ENCODE results near the gene ERMP1. TPM values are rescaled to one million over a fixed set of nuclear protein-coding genes. Genes with fewer than 3 reads are reported as not detected.
"Not testable (repeated sequence)": the region's sequence is repeated elsewhere in the genome, so short reads cannot be mapped to it uniquely, and the experiment has no call there.

ERMP1 gene
- total RNA-seq, 1 experiment from 2014 or later = 14.2 TPM

DNA sequence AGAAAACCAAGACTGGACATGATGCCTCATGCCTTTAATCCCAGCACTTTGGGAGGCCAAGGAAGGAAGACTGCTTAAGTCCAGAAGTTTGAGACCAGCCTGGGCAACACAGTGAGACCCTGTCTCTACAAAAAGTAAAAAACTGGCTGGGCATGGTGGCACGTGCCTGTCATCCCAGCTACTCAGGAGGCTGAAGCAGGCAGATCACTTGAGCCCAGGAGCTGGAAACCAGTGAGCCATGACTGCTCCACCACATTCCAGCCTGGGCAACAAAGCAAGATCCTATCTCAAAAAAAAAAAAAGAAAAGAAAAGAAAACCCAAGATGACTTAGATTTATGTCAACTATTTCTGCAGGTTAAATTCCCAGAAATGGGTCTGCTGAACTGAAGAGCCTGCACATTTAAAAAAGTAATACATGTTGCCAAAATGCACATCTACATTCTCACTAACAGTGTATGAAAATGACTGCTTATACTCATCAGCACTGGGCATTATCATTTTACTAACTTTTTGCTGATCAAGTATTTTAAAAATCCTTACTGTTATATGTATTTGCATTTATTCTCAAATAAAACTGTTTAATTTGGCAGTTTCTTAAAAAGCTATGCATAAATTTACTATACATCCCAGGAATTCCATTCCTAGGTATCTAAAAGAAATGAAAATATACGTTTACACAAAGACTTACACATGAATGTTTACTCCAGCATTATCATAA, 14.3 kb downstream of the ERMP1 start:
- DNase-seq (ENCODE audit: low read depth) = peak; percentile 16

- DNase-seq (ENCODE audit: low read depth) = peak; percentile 84
Measured at GRCh38 chr9:5817862-5818261, 15.1 kb downstream of the ERMP1 start.

GRCh38 chr9:5815461-5815860, 17.5 kb downstream of the ERMP1 start:
- DNase-seq (ENCODE audit: low read depth) = no peak

DNA sequence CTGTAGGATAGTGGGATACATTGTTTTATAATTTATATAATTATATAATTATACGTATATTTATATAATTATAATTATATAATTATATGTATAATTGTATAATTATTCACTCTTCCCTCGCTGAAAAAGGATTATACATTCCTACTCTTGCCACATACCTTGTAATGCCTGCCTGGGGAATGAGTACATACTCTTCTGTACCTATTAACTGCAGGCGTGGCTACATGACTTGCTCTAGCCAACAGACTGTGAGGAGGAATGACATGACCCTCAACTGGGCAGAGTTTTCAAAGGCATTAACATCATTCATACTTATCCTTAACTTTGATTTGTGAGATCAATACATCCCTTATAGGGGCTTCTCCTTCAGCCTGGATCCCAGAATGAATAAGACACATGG, 19.1 kb downstream of the ERMP1 start:
- no peak for DNase-seq (ENCODE audit: low read depth)

- DNase-seq (ENCODE audit: low read depth) = no peak
Measured at GRCh38 chr9:5811751-5812150, 21.2 kb downstream of the ERMP1 start.

DNA sequence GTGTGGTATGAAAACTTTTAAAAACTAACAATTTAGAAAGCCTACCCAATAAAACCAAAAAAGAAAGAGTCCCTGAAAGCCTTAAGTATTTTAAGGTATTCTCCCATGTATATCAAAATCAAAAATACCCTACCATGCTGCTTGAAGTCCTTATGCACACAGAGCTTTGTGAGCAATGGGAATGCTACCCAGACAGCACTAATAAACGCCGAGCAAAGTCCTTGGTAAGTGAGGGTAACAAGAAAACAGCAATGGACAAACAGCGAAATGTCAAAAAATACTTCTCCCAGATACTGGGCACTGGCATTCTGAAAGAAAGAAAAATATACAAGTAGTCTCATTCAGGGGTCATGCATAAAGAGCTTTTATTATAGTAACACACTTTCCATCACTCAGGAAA, 27.4 kb downstream of the ERMP1 start:
- no peak for DNase-seq (ENCODE audit: low read depth)

DNA sequence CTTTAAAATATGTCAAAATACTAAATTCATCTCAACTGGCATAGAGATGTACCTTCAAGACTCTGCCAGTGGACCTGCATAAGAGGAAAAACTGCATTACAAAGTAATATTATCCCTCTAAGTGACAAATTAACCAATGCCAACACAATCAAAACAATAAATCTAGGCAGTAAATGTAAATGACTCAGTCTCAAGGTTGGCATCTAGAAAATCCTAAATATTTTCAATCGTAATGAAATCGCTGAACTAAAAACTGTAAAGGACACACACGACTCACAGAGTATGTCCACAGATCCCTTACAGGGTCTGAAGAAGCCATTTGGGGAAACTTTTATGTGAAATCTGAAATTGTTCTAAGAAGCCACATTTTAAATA, 31.2 kb downstream of the ERMP1 start:
- DNase-seq (ENCODE audit: low read depth) = peak; percentile 26

DNA sequence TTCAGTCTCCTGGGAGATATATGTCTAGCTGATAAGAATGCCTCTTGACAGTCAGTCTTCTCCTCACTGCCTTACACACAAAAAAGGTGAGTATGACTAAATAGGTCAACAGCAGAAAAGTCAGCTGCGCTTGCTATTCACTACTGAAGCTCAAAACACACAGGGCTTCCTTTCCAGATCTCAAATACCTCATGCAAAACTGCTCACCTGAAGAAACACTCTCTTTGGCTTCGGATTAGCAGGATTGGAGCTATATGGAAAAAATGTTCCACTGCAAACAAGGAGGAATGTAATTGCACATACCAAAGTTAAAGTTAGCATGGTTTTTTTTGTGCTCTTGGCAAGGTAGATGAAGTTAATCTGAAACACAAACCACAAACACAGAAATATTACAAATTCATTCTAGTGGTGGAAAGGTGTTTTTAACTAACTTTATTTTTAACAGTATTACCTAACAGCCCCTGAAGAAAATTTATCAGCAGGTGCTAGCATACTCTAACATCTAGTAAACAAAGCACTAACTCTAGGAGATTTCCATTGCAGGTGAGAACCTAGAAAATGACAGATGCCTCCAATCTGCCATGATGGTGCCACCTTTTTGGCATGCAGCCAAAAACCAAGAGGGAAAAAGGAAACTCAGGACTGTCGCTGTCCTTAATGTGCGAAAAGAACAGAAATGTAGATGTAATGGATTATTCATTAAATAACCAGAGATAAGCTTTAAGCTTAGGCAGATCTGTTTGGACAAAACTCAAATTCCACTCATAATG, 31.8 kb downstream of the ERMP1 start:
- peak; percentile 14 for DNase-seq (ENCODE audit: low read depth)

DNA sequence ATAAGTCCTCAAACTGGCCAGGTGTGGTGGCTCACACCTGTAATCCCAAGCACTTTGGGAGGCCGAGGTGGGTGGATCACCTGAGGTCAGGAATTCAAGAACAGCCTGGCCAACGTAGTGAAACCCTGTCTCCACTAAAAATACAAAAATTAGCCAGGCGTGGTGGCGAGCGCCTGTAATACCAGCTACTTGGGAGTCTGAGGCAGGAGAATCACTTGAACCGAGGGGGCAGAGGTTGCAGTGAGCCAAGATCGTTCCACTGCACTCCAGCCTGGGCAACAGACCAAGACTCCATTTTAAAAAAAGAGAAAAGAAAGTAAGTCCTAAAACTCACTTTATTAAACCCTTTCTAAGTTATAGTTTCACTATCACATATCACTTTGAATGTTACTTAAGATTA, 32.5 kb downstream of the ERMP1 start:
- not testable (repeated sequence) for DNase-seq (ENCODE audit: low read depth)

GRCh38 chr9:5799314-5799713, 33.6 kb downstream of the ERMP1 start:
- DNase-seq (ENCODE audit: low read depth) = peak; percentile 62

- DNase-seq (ENCODE audit: low read depth) = no peak
Measured at GRCh38 chr9:5798581-5798980, 34.3 kb downstream of the ERMP1 start.

DNA sequence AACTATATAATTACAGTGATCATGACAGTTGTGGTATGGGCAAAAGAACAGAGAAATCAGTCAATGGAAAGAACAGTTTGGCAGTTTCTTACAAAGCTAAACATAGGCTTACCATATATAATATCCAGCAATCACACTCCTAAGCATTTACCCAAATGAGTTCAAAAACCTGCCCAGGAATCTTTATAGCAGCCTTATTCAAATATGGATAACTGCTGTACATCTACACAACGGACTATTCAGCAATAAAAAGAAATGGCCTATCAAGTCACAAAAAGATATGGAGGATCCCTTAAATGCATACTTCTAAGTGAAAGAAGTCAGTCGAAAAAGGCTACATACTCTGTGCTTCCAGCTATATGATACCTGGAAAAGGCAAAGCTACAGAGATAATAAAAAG, 36.6 kb downstream of the ERMP1 start:
- no peak for DNase-seq (ENCODE audit: low read depth)

DNA sequence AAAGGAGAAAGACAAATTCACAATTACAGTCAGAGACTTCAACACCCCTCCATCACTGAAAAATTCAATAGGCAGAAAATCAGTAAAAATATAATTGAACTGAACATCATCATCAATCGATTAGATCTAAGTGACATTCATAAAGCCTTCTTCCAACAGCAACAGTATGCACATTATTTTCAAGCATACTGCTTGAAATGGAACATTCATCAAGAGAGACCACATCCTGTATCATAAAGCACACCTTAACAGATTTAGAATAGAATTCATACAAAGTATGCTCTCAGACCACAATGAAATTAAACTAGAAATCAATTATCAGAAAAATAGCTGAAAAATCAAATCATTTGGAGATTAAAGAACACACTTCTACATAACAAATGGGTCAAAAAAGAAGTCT, 39.1 kb downstream of the ERMP1 start:
- no peak for DNase-seq (ENCODE audit: low read depth)

DNA sequence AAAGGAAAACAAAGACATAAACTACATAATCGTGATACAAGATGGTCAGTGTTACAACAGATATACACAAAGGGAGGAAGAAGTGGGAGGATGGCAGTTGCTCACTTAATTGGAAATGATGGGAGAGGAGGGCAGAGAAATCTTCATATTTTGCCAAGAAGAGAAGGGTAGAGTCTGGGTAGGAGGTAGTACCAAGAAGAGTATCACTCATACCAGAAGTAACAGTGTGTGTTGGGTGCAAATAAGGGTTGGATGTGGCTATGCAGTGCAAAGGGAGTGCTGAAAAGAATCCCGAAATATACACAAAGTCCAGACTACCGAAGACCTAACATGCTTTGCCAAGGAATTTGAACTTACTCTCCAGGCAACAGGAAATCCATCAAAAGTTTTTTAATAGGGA, 41.0 kb downstream of the ERMP1 start:
- no peak for DNase-seq (ENCODE audit: low read depth)

GRCh38 chr9:5790923-5791322, 42.0 kb downstream of the ERMP1 start:
- no peak for DNase-seq (ENCODE audit: low read depth)

DNA sequence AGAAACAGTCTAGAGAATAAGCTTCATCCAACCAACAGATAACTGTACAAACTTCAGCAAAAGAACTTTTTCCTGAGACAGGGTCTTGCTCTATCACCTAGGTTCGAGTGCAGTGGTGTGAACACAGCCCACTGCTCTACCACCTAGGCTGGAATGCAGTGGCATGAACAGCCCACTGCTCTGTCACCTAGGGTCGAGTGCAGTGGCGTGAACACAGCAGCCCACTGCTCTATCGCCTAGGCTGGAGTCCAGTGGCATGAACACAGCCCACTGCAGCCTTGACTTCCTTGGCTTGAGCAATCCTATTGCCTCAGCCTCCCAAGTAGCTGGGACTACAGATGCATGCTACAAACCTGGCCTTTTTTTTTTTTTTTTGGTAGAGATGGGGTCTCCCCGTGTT, 43.4 kb downstream of the ERMP1 start:
- no peak for DNase-seq (ENCODE audit: low read depth)

GRCh38 chr9:5787759-5788302, 45.1 kb downstream of the ERMP1 start:
- DNase-seq (ENCODE audit: low read depth) = no peak

GRCh38 chr9:5787220-5787619, 45.7 kb downstream of the ERMP1 start:
- DNase-seq (ENCODE audit: low read depth) = no peak

DNA sequence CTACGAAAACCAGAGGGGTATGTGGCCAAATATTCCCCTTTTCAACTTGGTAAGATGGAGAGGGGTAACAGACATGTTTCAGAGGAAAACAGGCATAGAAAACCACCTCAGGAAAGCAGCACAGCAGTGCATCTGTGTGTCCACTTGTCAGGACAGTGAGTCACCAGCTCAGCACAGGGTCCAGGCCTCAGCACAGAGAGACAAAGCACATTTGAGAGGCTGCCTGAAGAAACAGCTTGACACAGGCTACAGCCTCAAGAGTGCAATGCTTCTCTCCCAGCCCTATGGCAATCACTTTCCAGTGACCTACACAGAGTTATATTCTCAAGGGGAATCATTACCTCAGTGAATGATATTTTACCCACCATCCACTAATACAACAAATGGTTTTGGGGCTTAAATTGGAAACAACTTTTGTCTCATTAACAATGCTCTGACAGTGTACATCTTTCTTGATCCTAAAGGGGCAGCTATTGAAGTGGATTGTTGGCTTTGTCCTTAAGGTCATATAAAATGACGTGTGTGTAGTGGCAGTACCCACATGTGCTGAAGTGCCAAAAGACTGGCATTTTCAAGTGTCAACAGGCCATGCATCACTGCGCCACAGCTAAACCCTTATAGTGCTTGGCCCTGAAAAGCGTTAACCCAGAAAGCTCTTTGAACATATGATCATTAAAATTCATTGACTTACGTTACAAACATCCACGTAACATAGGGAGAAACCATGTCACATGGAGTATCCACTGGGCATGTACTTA, 46.4 kb downstream of the ERMP1 start:
- peak; percentile 22 for DNase-seq (ENCODE audit: low read depth)

DNA sequence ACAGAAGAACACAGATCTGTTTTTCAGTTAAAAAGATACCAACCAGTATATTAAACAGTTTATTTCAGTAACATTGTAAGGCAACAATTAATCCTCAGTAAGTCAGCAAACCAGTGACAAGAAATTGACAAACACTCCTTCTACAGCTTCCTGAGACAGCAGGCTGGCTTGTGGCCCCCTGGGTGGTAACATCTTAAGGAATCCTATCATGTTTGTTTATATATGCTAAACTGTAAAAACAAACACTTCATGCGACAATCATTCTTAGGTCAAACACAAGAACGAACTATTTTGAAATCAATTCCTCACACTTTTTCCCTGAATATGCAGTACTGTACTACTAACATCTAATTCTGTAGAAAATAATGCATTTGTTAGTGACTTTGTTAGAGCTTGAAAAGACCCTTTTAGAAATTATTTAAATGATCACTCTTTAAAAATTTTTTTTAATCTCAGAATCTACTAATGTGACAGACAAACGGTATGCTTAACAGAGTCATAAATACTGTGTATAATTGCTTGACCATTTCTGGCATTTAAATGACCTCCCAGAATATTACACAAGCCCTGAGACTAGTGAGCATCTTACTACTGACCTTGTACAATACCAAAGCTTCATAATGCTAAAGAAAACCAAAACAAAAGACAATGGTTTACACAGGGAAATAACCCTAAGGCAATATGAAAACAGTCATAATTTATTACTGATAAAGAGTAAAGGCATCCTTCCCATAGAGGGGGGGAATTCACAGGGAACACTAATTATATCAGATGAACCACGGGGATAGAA, 48.2 kb downstream of the ERMP1 start:
- DNase-seq (ENCODE audit: low read depth) = peak; percentile 52

DNA sequence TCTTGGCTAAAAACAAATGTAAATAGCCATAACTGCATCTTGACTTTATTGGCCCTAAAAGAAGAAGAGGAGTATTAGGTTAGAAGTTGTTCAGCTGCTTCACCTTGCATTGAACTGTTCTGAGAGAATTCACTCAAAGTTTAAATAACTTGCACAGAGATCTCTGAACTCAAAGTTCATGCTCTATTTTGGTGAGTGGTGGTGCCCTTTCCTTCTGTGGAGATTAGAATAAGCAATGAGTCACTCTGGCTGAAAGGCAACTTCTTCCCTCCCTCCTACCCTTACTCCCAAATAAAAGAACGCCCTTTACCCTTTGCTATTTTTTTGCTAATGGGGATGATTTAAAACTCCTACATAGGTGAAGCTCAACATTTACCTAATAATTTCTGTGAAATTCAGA, 48.9 kb downstream of the ERMP1 start:
- peak; percentile 37 for DNase-seq (ENCODE audit: low read depth)

- DNase-seq (ENCODE audit: low read depth) = not testable (repeated sequence)
Measured at GRCh38 chr9:5783420-5783819, 49.5 kb downstream of the ERMP1 start.
